Astrocyte (in vitro differentiated cells and primary cell): Measurements from ENCODE around the gene SPDL1.

Experiments used
- CTCF ChIP-seq: IDR thresholded peaks from 2 replicates; pipeline ENCODE4 v1.5.1; 2011; ENCODE audit warnings: low read depth, mild to moderate bottlenecking, inconsistent platforms, low read length, moderate library complexity; ENCODE audit not compliant: insufficient read depth
- EZH2 ChIP-seq: IDR thresholded peaks from 2 replicates; pipeline ENCODE4 v1.6.1; 2012; ENCODE audit warnings: mild to moderate bottlenecking, low read length, inconsistent platforms; ENCODE audit not compliant: insufficient read depth

GRCh38 chr5:169641253-169641652 is 57.7 kb downstream of the SPDL1 start:
- TF ChIP-seq CTCF (no peak), EZH2 (no peak)
